H9 (cell line): ENCODE measurements around the gene ABHD17C. TPM values are rescaled to one million over a fixed set of nuclear protein-coding genes. Genes with fewer than 3 reads are reported as not detected.

Experiments used
- DNase-seq: peaks from one replicate; pipeline ENCODE4 v3.0.0-alpha.2; 2017
- H2AFZ ChIP-seq: one replicate; pipeline ENCODE4 v1.6.1; 2013; ENCODE audit warnings: mild to moderate bottlenecking, low read length, control low read depth, moderate library complexity
- H2AK5ac ChIP-seq: 2 replicates; pipeline ENCODE4 v1.6.1; 2013; ENCODE audit warnings: low read length, control low read depth, mixed read lengths; ENCODE audit not compliant: insufficient read length
- H2BK120ac ChIP-seq: one replicate; pipeline ENCODE4 v1.6.1; 2013; ENCODE audit warnings: low read depth, mild to moderate bottlenecking, low read length, control low read depth, inconsistent platforms; ENCODE audit not compliant: poor library complexity, severe bottlenecking
- H2BK12ac ChIP-seq: 2 replicates; pipeline ENCODE4 v1.6.1; 2013; ENCODE audit warnings: low read length, control low read depth, mixed read lengths, low read depth; ENCODE audit not compliant: insufficient read length
- H2BK15ac ChIP-seq: 2 replicates; pipeline ENCODE4 v1.6.1; 2013; ENCODE audit warnings: low read depth, low read length, control low read depth
- H2BK20ac ChIP-seq: one replicate; pipeline ENCODE4 v1.6.1; 2013; ENCODE audit warnings: low read depth, mild to moderate bottlenecking, low read length, control low read depth, inconsistent platforms; ENCODE audit not compliant: poor library complexity, severe bottlenecking
- H2BK5ac ChIP-seq: 2 replicates; pipeline ENCODE4 v1.6.1; 2013; ENCODE audit warnings: low read length, control low read depth, mixed read lengths; ENCODE audit not compliant: insufficient read length
- H3K14ac ChIP-seq: 2 replicates; pipeline ENCODE4 v1.6.1; 2013; ENCODE audit warnings: low read length, control low read depth; ENCODE audit not compliant: insufficient read depth
- H3K18ac ChIP-seq: 2 replicates; pipeline ENCODE4 v1.6.1; 2013; ENCODE audit warnings: low read depth, mild to moderate bottlenecking, mixed read lengths, low read length, control low read depth; ENCODE audit not compliant: insufficient read length
- H3K23ac ChIP-seq: 2 replicates; pipeline ENCODE4 v1.6.1; 2013; ENCODE audit warnings: low read length, control low read depth, mixed read lengths, low read depth; ENCODE audit not compliant: insufficient read length
- H3K23me2 ChIP-seq: 2 replicates; pipeline ENCODE4 v1.6.1; 2013; ENCODE audit warnings: low read depth, mild to moderate bottlenecking, mixed read lengths, low read length, control low read depth; ENCODE audit not compliant: insufficient read length, poor library complexity, severe bottlenecking
- H3K27ac ChIP-seq: 2 replicates; pipeline ENCODE4 v1.5.1; 2013; ENCODE audit warnings: low read length, control low read depth, mixed read lengths, low read depth; ENCODE audit not compliant: insufficient read length
- H3K27me3 ChIP-seq: 2 replicates; pipeline ENCODE4 v1.6.1; 2013; ENCODE audit warnings: low read length, control low read depth, inconsistent platforms; ENCODE audit not compliant: insufficient read depth
- H3K4ac ChIP-seq: 2 replicates; pipeline ENCODE4 v1.6.1; 2013; ENCODE audit warnings: low read depth, mild to moderate bottlenecking, control low read depth, inconsistent platforms, low read length, moderate library complexity
- H3K4me1 ChIP-seq: 2 replicates; pipeline ENCODE4 v1.6.1; 2013; ENCODE audit warnings: low read length, control low read depth, inconsistent platforms; ENCODE audit not compliant: insufficient read depth
- H3K4me2 ChIP-seq: 2 replicates; pipeline ENCODE4 v1.6.1; 2013; ENCODE audit warnings: low read length, control low read depth, mixed read lengths; ENCODE audit not compliant: insufficient read length, insufficient read depth
- H3K56ac ChIP-seq: 2 replicates; pipeline ENCODE4 v1.6.1; 2013; ENCODE audit warnings: low read depth, mild to moderate bottlenecking, mixed read lengths, low read length, control low read depth; ENCODE audit not compliant: insufficient read length
- H3K79me1 ChIP-seq: 2 replicates; pipeline ENCODE4 v1.6.1; 2013; ENCODE audit warnings: low read depth, mild to moderate bottlenecking, moderate library complexity, low read length, control low read depth, inconsistent platforms; ENCODE audit not compliant: insufficient read depth, poor library complexity, severe bottlenecking
- H3K79me2 ChIP-seq: 2 replicates; pipeline ENCODE4 v1.6.1; 2013; ENCODE audit warnings: low read length, control low read depth, inconsistent platforms; ENCODE audit not compliant: insufficient read depth
- H3K9ac ChIP-seq: 2 replicates; pipeline ENCODE4 v1.6.1; 2013; ENCODE audit warnings: low read length, control low read depth, mixed read lengths; ENCODE audit not compliant: insufficient read length; ENCODE audit errors: extremely low read depth
- H3K9me3 ChIP-seq: one replicate; pipeline ENCODE4 v1.6.1; 2013; ENCODE audit warnings: low read depth, low read length, inconsistent platforms; ENCODE audit not compliant: control insufficient read depth
- H3T11ph ChIP-seq: one replicate; pipeline ENCODE4 v1.6.1; 2013; ENCODE audit warnings: mild to moderate bottlenecking, low read length, control low read depth, inconsistent platforms
- H4K20me1 ChIP-seq: one replicate; pipeline ENCODE4 v1.6.1; 2013; ENCODE audit not compliant: control insufficient read depth, insufficient read length, insufficient read depth
- H4K5ac ChIP-seq: 2 replicates; pipeline ENCODE4 v1.6.1; 2013; ENCODE audit warnings: low read depth, mild to moderate bottlenecking, mixed read lengths, low read length, control low read depth; ENCODE audit not compliant: insufficient read length
- H4K8ac ChIP-seq: replicated peaks from 2 replicates; pipeline ENCODE4 v1.6.1; 2013; ENCODE audit warnings: low read length, control low read depth, mixed read lengths, low read depth; ENCODE audit not compliant: insufficient read length
- H4K91ac ChIP-seq: 2 replicates; pipeline ENCODE4 v1.6.1; 2013; ENCODE audit warnings: low read depth, mild to moderate bottlenecking, moderate library complexity, mixed read lengths, low read length, control low read depth; ENCODE audit not compliant: insufficient read length
- H3K27ac Mint-ChIP-seq, 3 experiments: 2 replicates in 2 of 3; 3 replicates in 1 of 3; pipeline ENCODE4 v1.8.0; 2020 to 2021; ENCODE audit warnings: mixed read lengths in 3 of 3, mild to moderate bottlenecking in 1 of 3, moderate library complexity in 1 of 3
- H3K27me3 Mint-ChIP-seq: 2 replicates; pipeline ENCODE4 v1.8.0; 2021; ENCODE audit warnings: low read depth, mild to moderate bottlenecking, moderate library complexity, mixed read lengths
- H3K36me3 Mint-ChIP-seq, 3 experiments: 2 replicates in 2 of 3; 3 replicates in 1 of 3; pipeline ENCODE4 v1.8.0; 2020 to 2021; ENCODE audit warnings: low read depth in 3 of 3, mixed read lengths in 3 of 3; ENCODE audit not compliant: insufficient read depth in 1 of 3
- H3K4me1 Mint-ChIP-seq, 2 experiments: 2 replicates each; pipeline ENCODE4 v1.8.0; 2020; ENCODE audit warnings: mixed read lengths in 2 of 2
- H3K4me3 Mint-ChIP-seq, 2 experiments: 2 replicates in 1 of 2; 3 replicates in 1 of 2; pipeline ENCODE4 v1.8.0; 2020 to 2021; ENCODE audit warnings: mild to moderate bottlenecking in 2 of 2, mixed read lengths in 2 of 2, moderate library complexity in 1 of 2
- H3K9me3 Mint-ChIP-seq, 2 experiments: 2 replicates in 1 of 2; 3 replicates in 1 of 2; pipeline ENCODE4 v1.8.0; 2020; ENCODE audit warnings: mild to moderate bottlenecking in 2 of 2, mixed read lengths in 2 of 2, moderate library complexity in 1 of 2
- WGBS: extraction: QIAGEN DNeasy Blood & Tissue Kit; methylation state at CpG from one replicate; pipeline ENCODE4 v1.1.7; 2013; ENCODE audit warnings: missing lambda C conversion rate, low lambda C conversion rate, mixed read lengths; ENCODE audit not compliant: insufficient read length; ENCODE audit errors: extremely low coverage; 5-methylcytosine and 5-hydroxymethylcytosine counted together
- total RNA-seq: library from RNA; stranded (reverse); gene quantifications from 2 replicates; pipeline ENCODE4 v1.2.1, GENCODE V29; 2021
- TF ChIP-seq, protein P1 (sequence below): fragments of 200-600 bp; sonication (generic); conservative IDR thresholded peaks from 3 replicates; pipeline ENCODE4 v1.8.0; 2021; ENCODE audit warnings: antibody characterized with exemption, mild to moderate bottlenecking

Gene ABHD17C
- total RNA-seq, 1 experiment from 2014 or later = 21.5 TPM

GRCh38 chr15:80721476-80721875 lies 26.4 kb downstream of the ABHD17C start:
- no peak overlapping the region for H3K4me2 ChIP-seq
- Mint-ChIP-seq H3K36me3 (peaks cover 16 to 22% (median 22%) of the 10 kb centered on the region in 3 experiments), H3K27ac (no peak overlapping the region; a peak in 1 of 7 replicates), H3K4me1 (no peaks in the 10 kb centered on the region; a peak in 1 of 4 replicates), H3K27me3 (no peaks in the 10 kb centered on the region), H3K9me3 (peaks cover 17 to 22% of the 10 kb centered on the region in 2 experiments), H3K4me3 (no peak overlapping the region)
- H3K79me2 ChIP-seq = no peaks in the 10 kb centered on the region
- H2BK20ac ChIP-seq = no peak overlapping the region
- no peak overlapping the region for H4K91ac ChIP-seq
- no peaks in the 10 kb centered on the region for H3K23me2 ChIP-seq
- no peak overlapping the region for H3K56ac ChIP-seq
- no peak overlapping the region for H2AK5ac ChIP-seq
- no peak overlapping the region for H3K27ac ChIP-seq
- no peaks in the 10 kb centered on the region for H3K79me1 ChIP-seq
- no peak overlapping the region for H3T11ph ChIP-seq
- H3K14ac ChIP-seq = no peak overlapping the region
- H3K9ac ChIP-seq = no peak overlapping the region
- WGBS = no CpG with 5 or more reads among the region's 7 CpGs
- no peak overlapping the region for H2BK5ac ChIP-seq
- TF ChIP-seq, protein P1, sequence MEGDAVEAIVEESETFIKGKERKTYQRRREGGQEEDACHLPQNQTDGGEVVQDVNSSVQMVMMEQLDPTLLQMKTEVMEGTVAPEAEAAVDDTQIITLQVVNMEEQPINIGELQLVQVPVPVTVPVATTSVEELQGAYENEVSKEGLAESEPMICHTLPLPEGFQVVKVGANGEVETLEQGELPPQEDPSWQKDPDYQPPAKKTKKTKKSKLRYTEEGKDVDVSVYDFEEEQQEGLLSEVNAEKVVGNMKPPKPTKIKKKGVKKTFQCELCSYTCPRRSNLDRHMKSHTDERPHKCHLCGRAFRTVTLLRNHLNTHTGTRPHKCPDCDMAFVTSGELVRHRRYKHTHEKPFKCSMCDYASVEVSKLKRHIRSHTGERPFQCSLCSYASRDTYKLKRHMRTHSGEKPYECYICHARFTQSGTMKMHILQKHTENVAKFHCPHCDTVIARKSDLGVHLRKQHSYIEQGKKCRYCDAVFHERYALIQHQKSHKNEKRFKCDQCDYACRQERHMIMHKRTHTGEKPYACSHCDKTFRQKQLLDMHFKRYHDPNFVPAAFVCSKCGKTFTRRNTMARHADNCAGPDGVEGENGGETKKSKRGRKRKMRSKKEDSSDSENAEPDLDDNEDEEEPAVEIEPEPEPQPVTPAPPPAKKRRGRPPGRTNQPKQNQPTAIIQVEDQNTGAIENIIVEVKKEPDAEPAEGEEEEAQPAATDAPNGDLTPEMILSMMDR = no peak
- DNase-seq = no peak
- peaks cover 7% of the 10 kb centered on the region for H3K9me3 ChIP-seq
- no peak overlapping the region for H3K18ac ChIP-seq
- no peaks in the 10 kb centered on the region for H4K20me1 ChIP-seq
- H2BK120ac ChIP-seq = no peak overlapping the region
- no peak overlapping the region for H2AFZ ChIP-seq
- H2BK15ac ChIP-seq = no peak overlapping the region
- no peaks in the 10 kb centered on the region for H3K27me3 ChIP-seq
- no peaks in the 10 kb centered on the region for H3K4me1 ChIP-seq
- H4K5ac ChIP-seq = no peak overlapping the region
- H3K4ac ChIP-seq = no peak overlapping the region
- no peak overlapping the region for H3K23ac ChIP-seq
- no peak overlapping the region for H4K8ac ChIP-seq
- no peak overlapping the region for H2BK12ac ChIP-seq
